ENCODE data around the gene TCL1B.
"Not testable (repeated sequence)": the region's sequence is repeated elsewhere in the genome, so short reads cannot be mapped to it uniquely, and the experiment has no call there.

TCL1B gene

GRCh38 chr14:95707327-95707726 lies 21.1 kb downstream of the TCL1B start:
- H3K36me3 ChIP-seq (ENCODE audit: control insufficient read depth, low read depth, low read length): no peaks in the 10 kb centered on the region
- H3K9me3 ChIP-seq (ENCODE audit: control insufficient read depth, low read depth, low read length): no peaks in the 10 kb centered on the region
- H3K4me1 ChIP-seq (ENCODE audit: control insufficient read depth, low read depth, low read length): peaks cover 10% of the 10 kb centered on the region
- H3K27me3 ChIP-seq (ENCODE audit: control insufficient read depth, insufficient read depth, low read length): peaks cover 42% of the 10 kb centered on the region
- no peak overlapping the region for H3K4me3 ChIP-seq (ENCODE audit: low read length)
- no peak overlapping the region for H3K9ac ChIP-seq (ENCODE audit: low read length)
- H3K27ac ChIP-seq (ENCODE audit: low read length): no peak overlapping the region

DNA sequence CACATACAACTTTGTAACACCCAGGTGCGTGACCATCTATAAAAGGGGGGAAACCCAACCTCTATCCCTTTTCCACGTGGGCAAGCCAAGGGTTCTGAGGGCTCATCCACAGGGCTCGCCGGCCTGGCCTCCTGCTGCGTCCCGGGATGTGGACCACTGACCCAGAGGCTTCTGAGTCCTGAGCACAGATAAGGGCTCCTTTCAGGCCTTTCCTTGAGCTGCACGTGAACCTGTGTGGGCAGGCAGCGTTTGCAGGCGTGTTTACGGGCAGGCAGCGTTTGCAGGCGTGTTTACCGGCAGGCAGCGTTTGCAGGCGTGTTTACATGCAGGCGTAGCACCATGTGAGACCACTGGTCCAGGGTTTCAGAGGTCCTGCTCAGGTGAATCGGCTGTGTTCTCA lies 23.9 kb downstream of the TCL1B start:
- Histone ChIP-seq H3K4me3 (ENCODE audit: low read length) (no peak overlapping the region), H3K9ac (ENCODE audit: low read length) (no peak overlapping the region), H3K4me1 (ENCODE audit: control insufficient read depth, low read depth, low read length) (peaks cover 8% of the 10 kb centered on the region), H3K36me3 (ENCODE audit: control insufficient read depth, low read depth, low read length) (no peaks in the 10 kb centered on the region), H3K27me3 (ENCODE audit: control insufficient read depth, insufficient read depth, low read length) (peaks cover 15% of the 10 kb centered on the region), H3K27ac (ENCODE audit: low read length) (no peak overlapping the region), H3K9me3 (ENCODE audit: control insufficient read depth, low read depth, low read length) (no peaks in the 10 kb centered on the region)

GRCh38 chr14:95711476-95712176 lies 25.4 kb downstream of the TCL1B start:
- H3K9me3 ChIP-seq (ENCODE audit: control insufficient read depth, low read depth, low read length): no peaks in the 10 kb centered on the region
- no peak overlapping the region for H3K9ac ChIP-seq (ENCODE audit: low read length)
- no peaks in the 10 kb centered on the region for H3K36me3 ChIP-seq (ENCODE audit: control insufficient read depth, low read depth, low read length)
- no peak overlapping the region for H3K4me3 ChIP-seq (ENCODE audit: low read length)
- no peak overlapping the region for H3K27ac ChIP-seq (ENCODE audit: low read length)
- peaks cover 13% of the 10 kb centered on the region for H3K27me3 ChIP-seq (ENCODE audit: control insufficient read depth, insufficient read depth, low read length)
- peaks cover 8% of the 10 kb centered on the region for H3K4me1 ChIP-seq (ENCODE audit: control insufficient read depth, low read depth, low read length)

DNA sequence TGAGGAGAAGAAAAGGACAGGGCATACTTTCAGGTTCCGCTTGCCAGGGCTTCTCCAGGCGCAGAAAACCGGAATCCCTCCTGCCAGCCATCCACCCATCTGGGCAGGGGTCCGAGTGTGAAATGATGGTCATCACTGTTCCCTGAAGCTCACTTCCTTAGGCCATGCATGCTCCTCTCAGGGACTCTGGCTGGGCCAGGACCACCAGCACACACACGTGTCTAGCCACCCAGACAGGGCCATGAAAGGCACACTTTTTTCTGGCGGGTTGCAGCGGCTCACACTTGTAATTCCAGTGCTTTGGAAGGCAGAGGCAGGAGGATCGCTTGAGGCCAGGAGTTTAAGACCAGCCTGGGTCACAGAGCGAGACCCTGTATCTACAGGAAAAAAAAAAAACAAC lies 26.2 kb downstream of the TCL1B start:
- Histone ChIP-seq H3K9ac (ENCODE audit: low read length) (no peak overlapping the region), H3K4me1 (ENCODE audit: control insufficient read depth, low read depth, low read length) (peaks cover 8% of the 10 kb centered on the region), H3K27ac (ENCODE audit: low read length) (no peak overlapping the region), H3K36me3 (ENCODE audit: control insufficient read depth, low read depth, low read length) (no peaks in the 10 kb centered on the region), H3K9me3 (ENCODE audit: control insufficient read depth, low read depth, low read length) (no peaks in the 10 kb centered on the region), H3K27me3 (ENCODE audit: control insufficient read depth, insufficient read depth, low read length) (peaks cover 11% of the 10 kb centered on the region), H3K4me3 (ENCODE audit: low read length) (no peak overlapping the region)

DNA sequence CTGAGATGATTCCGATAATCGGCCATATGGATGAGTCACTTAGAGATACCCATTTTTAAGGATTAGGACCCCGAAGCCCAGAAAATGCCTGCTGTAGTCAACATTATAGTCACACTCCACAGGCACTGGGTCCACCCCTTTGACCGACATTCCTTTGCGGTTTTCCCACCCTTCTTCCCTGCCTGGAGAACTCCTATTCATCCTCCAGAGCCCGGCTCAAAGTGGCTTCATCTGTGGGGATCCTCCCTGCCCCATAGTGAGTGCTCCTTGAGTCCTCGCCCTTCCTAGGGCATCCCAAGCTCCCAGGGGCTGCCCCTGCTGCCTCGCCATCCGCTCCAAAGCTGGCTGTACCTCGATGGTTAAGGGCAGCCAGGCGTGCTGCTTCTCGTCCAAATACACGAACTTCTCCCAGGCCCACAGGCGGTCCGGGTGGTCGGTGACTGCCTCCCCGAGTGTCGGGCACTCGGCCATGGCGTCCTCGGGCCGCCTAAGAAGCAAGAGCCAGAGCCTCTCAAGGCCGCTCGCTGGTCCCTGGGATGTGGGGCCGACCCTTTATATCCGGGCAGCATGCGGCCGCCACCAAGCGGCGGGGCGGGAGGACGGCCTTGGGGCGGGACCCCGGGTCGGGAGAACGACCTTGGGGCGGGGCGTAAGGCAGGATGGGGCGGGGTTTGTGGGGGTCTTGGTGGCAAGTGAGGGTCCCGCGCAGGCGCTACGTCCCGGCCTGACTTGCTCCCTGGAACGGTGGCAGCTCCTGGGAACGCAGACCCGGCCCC lies 27.6 kb downstream of the TCL1B start, which contains the start of gene TCL1A:
TCL1A (minus strand) TSS at position 530 of the 776 bp plus-strand sequence; CDS start at position 471, 59 bp downstream.
- H3K9ac ChIP-seq (ENCODE audit: low read length): no peak within 1 kb of the TSS
- no peak within 1 kb of the TSS for H3K27ac ChIP-seq (ENCODE audit: low read length)
- H3K27me3 ChIP-seq (ENCODE audit: control insufficient read depth, insufficient read depth, low read length): peaks cover 8% of the 10 kb centered on the region
- H3K9me3 ChIP-seq (ENCODE audit: control insufficient read depth, low read depth, low read length): no peaks in the 10 kb centered on the region
- H3K36me3 ChIP-seq (ENCODE audit: control insufficient read depth, low read depth, low read length): no peaks in the 10 kb centered on the region
- no peak within 1 kb of the TSS for H3K4me3 ChIP-seq (ENCODE audit: low read length)
- H3K4me1 ChIP-seq (ENCODE audit: control insufficient read depth, low read depth, low read length): peaks cover 5% of the 10 kb centered on the region

GRCh38 chr14:95722525-95723190 lies 36.4 kb downstream of the TCL1B start:
- no peaks in the 10 kb centered on the region for H3K36me3 ChIP-seq (ENCODE audit: control insufficient read depth, low read depth, low read length)
- H3K9me3 ChIP-seq (ENCODE audit: control insufficient read depth, low read depth, low read length): no peaks in the 10 kb centered on the region

GRCh38 chr14:95725685-95726336 lies 39.6 kb downstream of the TCL1B start:
- Histone ChIP-seq H3K27ac (ENCODE audit: low read length) (no peak overlapping the region), H3K4me1 (ENCODE audit: control insufficient read depth, low read depth, low read length) (no peaks in the 10 kb centered on the region)

More at GRCh38 chr14:95722525-95723190, 36.4 kb downstream of the TCL1B start:
- no peaks in the 10 kb centered on the region for H3K27me3 ChIP-seq (ENCODE audit: control insufficient read depth, insufficient read depth, low read length)
- H3K27ac ChIP-seq (ENCODE audit: low read length): no peak overlapping the region
- no peaks in the 10 kb centered on the region for H3K4me1 ChIP-seq (ENCODE audit: control insufficient read depth, low read depth, low read length)
- H3K4me3 ChIP-seq (ENCODE audit: low read length): no peak overlapping the region
- H3K9ac ChIP-seq (ENCODE audit: low read length): no peak overlapping the region

DNA sequence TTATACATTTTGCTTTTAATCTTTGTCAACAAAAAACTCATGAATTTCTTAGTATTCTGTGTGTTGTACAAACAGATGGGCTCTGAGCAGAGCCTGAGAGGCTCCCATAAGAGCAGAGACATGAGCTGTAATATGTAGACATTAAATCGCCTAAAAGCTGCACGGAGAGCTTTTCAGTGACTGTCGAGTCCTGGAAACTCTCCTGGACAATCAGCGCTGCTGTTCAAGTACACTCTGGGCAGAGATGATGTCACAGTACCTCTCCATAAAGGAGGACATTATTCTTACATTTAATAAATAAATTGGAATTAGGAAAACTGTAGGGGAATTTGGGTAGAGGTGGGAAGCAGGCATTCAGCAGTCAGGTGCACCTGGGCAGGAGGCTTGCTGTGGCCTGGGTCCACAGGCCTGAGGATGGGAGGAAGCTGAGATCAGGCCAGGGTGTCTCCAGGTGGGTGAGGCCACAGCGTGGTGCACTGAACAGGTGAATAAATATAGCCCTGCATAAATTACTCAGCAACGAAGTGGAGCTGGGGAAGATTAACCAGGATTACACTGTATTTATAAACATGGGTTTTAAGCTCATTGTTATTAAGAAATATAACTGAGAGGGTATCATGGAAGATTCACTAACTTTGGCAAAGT lies 41.0 kb downstream of the TCL1B start:
- no peaks in the 10 kb centered on the region for H3K9me3 ChIP-seq (ENCODE audit: control insufficient read depth, low read depth, low read length)
- H3K27ac ChIP-seq (ENCODE audit: low read length): no peak overlapping the region
- no peaks in the 10 kb centered on the region for H3K36me3 ChIP-seq (ENCODE audit: control insufficient read depth, low read depth, low read length)
- no peak overlapping the region for H3K9ac ChIP-seq (ENCODE audit: low read length)
- no peaks in the 10 kb centered on the region for H3K27me3 ChIP-seq (ENCODE audit: control insufficient read depth, insufficient read depth, low read length)
- H3K4me1 ChIP-seq (ENCODE audit: control insufficient read depth, low read depth, low read length): peaks cover 7% of the 10 kb centered on the region
- H3K4me3 ChIP-seq (ENCODE audit: low read length): no peak overlapping the region

More at GRCh38 chr14:95725685-95726336, 39.6 kb downstream of the TCL1B start:
- no peak overlapping the region for H3K4me3 ChIP-seq (ENCODE audit: low read length)
- H3K36me3 ChIP-seq (ENCODE audit: control insufficient read depth, low read depth, low read length): no peaks in the 10 kb centered on the region
- H3K27me3 ChIP-seq (ENCODE audit: control insufficient read depth, insufficient read depth, low read length): no peaks in the 10 kb centered on the region
- H3K9me3 ChIP-seq (ENCODE audit: control insufficient read depth, low read depth, low read length): no peaks in the 10 kb centered on the region
- H3K9ac ChIP-seq (ENCODE audit: low read length): no peak overlapping the region

DNA sequence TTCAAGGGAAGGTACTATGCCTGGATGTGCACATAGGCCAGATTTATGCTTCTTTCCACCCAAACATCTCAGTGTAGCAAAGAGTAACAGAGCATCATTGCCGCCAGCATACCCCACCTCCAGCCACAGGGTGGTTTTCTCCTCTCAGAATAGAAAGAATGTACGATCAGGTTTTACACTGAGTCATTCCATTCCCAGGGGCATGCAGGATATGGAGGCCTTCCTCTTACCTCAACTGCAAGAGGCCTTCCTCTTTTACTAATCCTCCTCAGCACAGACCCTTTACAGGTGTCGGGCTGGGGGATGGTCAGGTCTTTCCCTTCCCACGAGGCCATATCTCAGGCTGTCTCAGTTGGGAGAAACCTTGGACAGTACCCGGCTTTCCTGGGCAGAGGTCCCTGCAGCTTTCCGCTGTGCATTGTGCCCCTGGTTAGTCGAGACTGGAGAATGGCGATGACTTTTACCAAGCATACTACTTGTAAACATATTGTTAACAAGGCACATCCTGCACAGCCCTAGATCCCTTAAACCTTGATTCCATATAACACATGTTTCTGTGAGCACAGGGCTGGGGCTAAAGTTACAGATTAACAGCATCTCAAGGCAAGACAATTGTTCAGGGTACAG lies 43.3 kb downstream of the TCL1B start:
- not testable (repeated sequence) for H3K9me3 ChIP-seq (ENCODE audit: control insufficient read depth, low read depth, low read length); H3K9ac ChIP-seq (ENCODE audit: low read length); H3K4me3 ChIP-seq (ENCODE audit: low read length); H3K27me3 ChIP-seq (ENCODE audit: control insufficient read depth, insufficient read depth, low read length); H3K36me3 ChIP-seq (ENCODE audit: control insufficient read depth, low read depth, low read length); H3K27ac ChIP-seq (ENCODE audit: low read length); H3K4me1 ChIP-seq (ENCODE audit: control insufficient read depth, low read depth, low read length)

DNA sequence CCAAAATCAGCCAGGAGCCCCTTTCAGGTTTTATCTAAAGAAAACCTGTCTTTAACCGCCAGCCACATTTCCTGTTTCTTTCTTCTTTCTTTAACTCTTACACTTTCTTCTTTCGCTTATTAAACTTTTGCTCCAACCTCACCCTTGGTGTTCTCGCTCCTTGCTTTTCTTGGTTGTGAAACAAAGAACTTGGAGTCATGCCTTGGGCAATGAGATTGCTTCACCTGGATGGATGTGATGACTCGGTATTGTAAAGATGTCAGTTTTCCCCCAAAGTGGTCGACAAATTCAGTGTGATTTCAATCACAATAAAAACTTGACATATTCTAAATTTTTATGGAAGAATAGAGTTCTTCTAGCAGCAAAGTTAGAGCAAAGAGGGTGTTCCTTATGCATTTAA lies 43.9 kb downstream of the TCL1B start:
- H3K9me3 ChIP-seq (ENCODE audit: control insufficient read depth, low read depth, low read length): no peaks in the 10 kb centered on the region
- H3K9ac ChIP-seq (ENCODE audit: low read length): no peak overlapping the region
- peaks cover 7% of the 10 kb centered on the region for H3K4me1 ChIP-seq (ENCODE audit: control insufficient read depth, low read depth, low read length)
- H3K27me3 ChIP-seq (ENCODE audit: control insufficient read depth, insufficient read depth, low read length): no peaks in the 10 kb centered on the region
- H3K4me3 ChIP-seq (ENCODE audit: low read length): no peak overlapping the region
- H3K27ac ChIP-seq (ENCODE audit: low read length): no peak overlapping the region
- no peaks in the 10 kb centered on the region for H3K36me3 ChIP-seq (ENCODE audit: control insufficient read depth, low read depth, low read length)
